ENCODE data around the gene ARL1.

DNA sequence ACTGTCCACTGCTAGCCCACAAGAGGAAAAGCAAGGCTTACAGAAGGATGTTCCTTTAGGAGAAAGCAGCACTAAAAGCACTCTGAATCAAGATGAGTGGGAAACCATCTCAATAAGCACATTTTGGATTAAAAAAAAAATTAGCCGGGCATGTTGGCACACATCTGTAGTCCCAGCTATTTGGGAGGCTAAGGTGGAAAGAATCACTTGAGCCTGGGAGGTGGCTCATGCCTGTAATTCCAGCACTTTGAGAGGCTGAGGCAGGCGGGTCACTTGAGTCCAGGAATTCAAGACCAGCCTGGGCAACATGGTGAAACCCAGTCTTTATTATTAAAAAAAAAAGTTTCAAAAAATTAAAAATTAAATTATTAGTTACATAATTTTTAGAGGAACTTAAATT, 17.0 kb upstream of the ARL1 start:
- no peak for TF ChIP-seq POLR2AphosphoS5 (IDR thresholded peaks at IDR 0.05)
- TF ChIP-seq CTCF (IDR thresholded peaks at IDR 0.05), result no peak
- TF ChIP-seq POLR2A (IDR thresholded peaks at IDR 0.05), result no peak

Measured in upper lobe of left lung (tissue), 4 donors.